GM21737 (cell line): ENCODE data around the gene LRRFIP2.
"Not testable (repeated sequence)": the region's sequence is repeated elsewhere in the genome, so short reads cannot be mapped to it uniquely, and the experiment has no call there.

ENCODE experiments used
- ATAC-seq: cut with Tn5 transposase; IDR thresholded peaks from one replicate; pipeline ENCODE4 v1.9.1; 2021; ENCODE audit warnings: mild to moderate bottlenecking, moderate library complexity; ENCODE audit not compliant: unreplicated experiment

Gene LRRFIP2

GRCh38 chr3:37122069-37122468 is 52.3 kb downstream of the LRRFIP2 start:
- not testable (repeated sequence) for ATAC-seq

GRCh38 chr3:37118163-37118562 is 56.2 kb downstream of the LRRFIP2 start:
- no peak for ATAC-seq

- ATAC-seq: no peak
Measured at GRCh38 chr3:37117548-37117947, 56.8 kb downstream of the LRRFIP2 start.

GRCh38 chr3:37116998-37117397 is 57.4 kb downstream of the LRRFIP2 start:
- no peak for ATAC-seq

GRCh38 chr3:37115446-37115845 is 58.9 kb downstream of the LRRFIP2 start:
- ATAC-seq: no peak

- ATAC-seq: no peak
Measured at GRCh38 chr3:37114251-37115145, 59.9 kb downstream of the LRRFIP2 start.

- ATAC-seq: no peak
Measured at GRCh38 chr3:37112987-37113386, 61.4 kb downstream of the LRRFIP2 start.

- ATAC-seq: no peak
Measured at GRCh38 chr3:37111199-37111598, 63.2 kb downstream of the LRRFIP2 start.

GRCh38 chr3:37107846-37108245 is 66.5 kb downstream of the LRRFIP2 start:
- no peak for ATAC-seq

- no peak for ATAC-seq
Measured at GRCh38 chr3:37103103-37103808, 71.1 kb downstream of the LRRFIP2 start.

- no peak for ATAC-seq
Measured at GRCh38 chr3:37100411-37100810, 74.0 kb downstream of the LRRFIP2 start.

- no peak for ATAC-seq
Measured at GRCh38 chr3:37099469-37099868, 74.9 kb downstream of the LRRFIP2 start.

GRCh38 chr3:37098884-37099283 is 75.5 kb downstream of the LRRFIP2 start:
- ATAC-seq: no peak

- no peak for ATAC-seq
Measured at GRCh38 chr3:37097776-37098175, 76.6 kb downstream of the LRRFIP2 start.

- ATAC-seq: no peak
Measured at GRCh38 chr3:37096975-37097374, 77.4 kb downstream of the LRRFIP2 start.

- ATAC-seq: no peak
Measured at GRCh38 chr3:37096288-37096687, 78.1 kb downstream of the LRRFIP2 start.

GRCh38 chr3:37094636-37095035 is 79.7 kb downstream of the LRRFIP2 start:
- ATAC-seq: no peak

GRCh38 chr3:37093481-37093880 is 80.9 kb downstream of the LRRFIP2 start:
- ATAC-seq: no peak

GRCh38 chr3:37092484-37092883 is 81.9 kb downstream of the LRRFIP2 start:
- no peak for ATAC-seq

GRCh38 chr3:37087870-37088269 is 86.5 kb downstream of the LRRFIP2 start:
- ATAC-seq: no peak

- no peak for ATAC-seq
Measured at GRCh38 chr3:37086918-37087317, 87.5 kb downstream of the LRRFIP2 start.

- no peak for ATAC-seq
Measured at GRCh38 chr3:37082317-37082716, 92.1 kb downstream of the LRRFIP2 start.
